ENCODE measurements around the gene ECSIT.

ECSIT gene

GRCh38 chr19:11458236-11458900, 70.6 kb downstream of the ECSIT start:
- TF ChIP-seq, protein P1, sequence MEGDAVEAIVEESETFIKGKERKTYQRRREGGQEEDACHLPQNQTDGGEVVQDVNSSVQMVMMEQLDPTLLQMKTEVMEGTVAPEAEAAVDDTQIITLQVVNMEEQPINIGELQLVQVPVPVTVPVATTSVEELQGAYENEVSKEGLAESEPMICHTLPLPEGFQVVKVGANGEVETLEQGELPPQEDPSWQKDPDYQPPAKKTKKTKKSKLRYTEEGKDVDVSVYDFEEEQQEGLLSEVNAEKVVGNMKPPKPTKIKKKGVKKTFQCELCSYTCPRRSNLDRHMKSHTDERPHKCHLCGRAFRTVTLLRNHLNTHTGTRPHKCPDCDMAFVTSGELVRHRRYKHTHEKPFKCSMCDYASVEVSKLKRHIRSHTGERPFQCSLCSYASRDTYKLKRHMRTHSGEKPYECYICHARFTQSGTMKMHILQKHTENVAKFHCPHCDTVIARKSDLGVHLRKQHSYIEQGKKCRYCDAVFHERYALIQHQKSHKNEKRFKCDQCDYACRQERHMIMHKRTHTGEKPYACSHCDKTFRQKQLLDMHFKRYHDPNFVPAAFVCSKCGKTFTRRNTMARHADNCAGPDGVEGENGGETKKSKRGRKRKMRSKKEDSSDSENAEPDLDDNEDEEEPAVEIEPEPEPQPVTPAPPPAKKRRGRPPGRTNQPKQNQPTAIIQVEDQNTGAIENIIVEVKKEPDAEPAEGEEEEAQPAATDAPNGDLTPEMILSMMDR (conservative IDR thresholded peaks at IDR 0.05; ENCODE audit: low read depth, low read length) = no peak
- no peak overlapping the region for H3K4me3 ChIP-seq (ENCODE audit: low read depth, low read length)
- DNase-seq (ENCODE audit: low read depth) = no peak

GRCh38 chr19:11457831-11458230, 71.1 kb downstream of the ECSIT start:
- TF ChIP-seq, protein P1 (conservative IDR thresholded peaks at IDR 0.05; ENCODE audit: low read depth, low read length) = no peak
- no peak for DNase-seq (ENCODE audit: low read depth)
- H3K4me3 ChIP-seq (ENCODE audit: low read depth, low read length) = no peak overlapping the region

DNA sequence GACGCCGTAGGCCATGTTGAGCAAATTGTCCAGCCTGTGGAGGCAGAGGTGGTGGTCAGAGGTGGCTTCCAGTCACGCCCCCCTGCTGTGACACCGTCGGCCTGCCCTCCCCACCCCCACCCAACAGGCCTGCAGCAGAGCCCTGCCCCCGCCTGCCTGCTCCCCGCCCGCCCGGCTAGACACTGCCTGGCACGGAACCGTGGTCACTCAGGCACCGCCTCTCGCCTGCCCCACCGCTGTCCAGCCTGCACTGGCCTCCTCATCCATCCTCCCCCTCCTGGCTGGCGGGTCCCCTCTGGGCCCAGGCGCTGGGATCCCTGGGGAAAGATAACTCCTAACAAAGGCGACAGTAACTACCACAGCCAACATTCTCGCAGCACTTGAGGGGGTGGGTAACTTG, 71.8 kb downstream of the ECSIT start:
- DNase-seq (ENCODE audit: low read depth) = peak; percentile 15
- TF ChIP-seq, protein P1 (conservative IDR thresholded peaks at IDR 0.05; ENCODE audit: low read depth, low read length) = no peak
- H3K4me3 ChIP-seq (ENCODE audit: low read depth, low read length) = no peak overlapping the region

- DNase-seq (ENCODE audit: low read depth) = no peak
- TF ChIP-seq, protein P1 (conservative IDR thresholded peaks at IDR 0.05; ENCODE audit: low read depth, low read length) = no peak
- no peak overlapping the region for H3K4me3 ChIP-seq (ENCODE audit: low read depth, low read length)
These were observed 72.3 kb downstream of the ECSIT start for GRCh38 chr19:11456659-11457058.

Measured in choroid plexus epithelial cell (primary cell).